NCI-H69 (cell line): ENCODE data around the gene PRDM15.

ENCODE experiments used
- DNase-seq: peaks from one replicate; lab custom pipeline; 2025; lab: John Stamatoyannopoulos, UW

Gene PRDM15, protein sequence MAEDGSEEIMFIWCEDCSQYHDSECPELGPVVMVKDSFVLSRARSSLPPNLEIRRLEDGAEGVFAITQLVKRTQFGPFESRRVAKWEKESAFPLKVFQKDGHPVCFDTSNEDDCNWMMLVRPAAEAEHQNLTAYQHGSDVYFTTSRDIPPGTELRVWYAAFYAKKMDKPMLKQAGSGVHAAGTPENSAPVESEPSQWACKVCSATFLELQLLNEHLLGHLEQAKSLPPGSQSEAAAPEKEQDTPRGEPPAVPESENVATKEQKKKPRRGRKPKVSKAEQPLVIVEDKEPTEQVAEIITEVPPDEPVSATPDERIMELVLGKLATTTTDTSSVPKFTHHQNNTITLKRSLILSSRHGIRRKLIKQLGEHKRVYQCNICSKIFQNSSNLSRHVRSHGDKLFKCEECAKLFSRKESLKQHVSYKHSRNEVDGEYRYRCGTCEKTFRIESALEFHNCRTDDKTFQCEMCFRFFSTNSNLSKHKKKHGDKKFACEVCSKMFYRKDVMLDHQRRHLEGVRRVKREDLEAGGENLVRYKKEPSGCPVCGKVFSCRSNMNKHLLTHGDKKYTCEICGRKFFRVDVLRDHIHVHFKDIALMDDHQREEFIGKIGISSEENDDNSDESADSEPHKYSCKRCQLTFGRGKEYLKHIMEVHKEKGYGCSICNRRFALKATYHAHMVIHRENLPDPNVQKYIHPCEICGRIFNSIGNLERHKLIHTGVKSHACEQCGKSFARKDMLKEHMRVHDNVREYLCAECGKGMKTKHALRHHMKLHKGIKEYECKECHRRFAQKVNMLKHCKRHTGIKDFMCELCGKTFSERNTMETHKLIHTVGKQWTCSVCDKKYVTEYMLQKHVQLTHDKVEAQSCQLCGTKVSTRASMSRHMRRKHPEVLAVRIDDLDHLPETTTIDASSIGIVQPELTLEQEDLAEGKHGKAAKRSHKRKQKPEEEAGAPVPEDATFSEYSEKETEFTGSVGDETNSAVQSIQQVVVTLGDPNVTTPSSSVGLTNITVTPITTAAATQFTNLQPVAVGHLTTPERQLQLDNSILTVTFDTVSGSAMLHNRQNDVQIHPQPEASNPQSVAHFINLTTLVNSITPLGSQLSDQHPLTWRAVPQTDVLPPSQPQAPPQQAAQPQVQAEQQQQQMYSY

DNA sequence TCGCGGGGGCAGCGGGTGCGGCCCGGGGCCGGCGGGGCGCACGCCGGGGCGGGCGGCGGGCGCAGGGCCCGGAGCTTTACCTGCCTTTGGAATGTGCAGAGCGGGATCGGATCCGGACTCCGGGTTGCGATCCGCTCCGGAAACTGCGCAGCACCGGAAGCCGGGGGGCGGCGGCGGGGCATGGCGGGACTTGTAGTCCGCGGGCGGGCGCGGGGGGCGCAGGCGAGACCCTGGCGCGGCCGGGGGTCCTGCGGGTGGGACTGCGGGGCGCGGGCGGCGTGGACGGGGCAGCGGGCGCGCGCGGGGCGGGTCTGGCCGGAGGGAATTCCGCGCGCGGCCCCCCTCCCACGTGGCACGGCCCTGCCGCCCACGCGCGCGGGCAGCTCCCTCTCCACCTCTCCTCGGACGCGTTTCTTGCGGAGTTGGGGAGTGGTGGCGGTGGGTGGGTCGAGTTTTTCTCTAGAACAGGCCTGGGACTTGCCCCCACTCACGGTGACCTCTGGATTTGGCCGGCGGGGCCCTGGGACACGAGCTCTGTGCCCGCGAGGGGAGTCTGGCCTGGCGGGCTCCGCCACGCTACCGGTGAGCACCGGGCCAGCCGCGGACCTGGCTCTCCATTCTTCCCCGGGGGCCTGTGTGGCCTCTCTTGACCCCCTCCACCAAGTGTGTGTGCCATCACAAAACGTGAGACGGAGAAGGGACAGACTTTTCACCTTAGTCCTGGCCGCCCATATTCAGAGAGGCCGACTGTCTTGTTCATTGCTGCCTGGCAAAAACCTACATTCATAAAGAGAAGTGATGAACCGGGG is at the start of gene PRDM15:
Gene PRDM15 (minus strand): TSS at position 155 of the 809 bp plus-strand sequence. CDS start 18,981 bp downstream, outside the sequence.
- peak; percentile 94 for DNase-seq

DNA sequence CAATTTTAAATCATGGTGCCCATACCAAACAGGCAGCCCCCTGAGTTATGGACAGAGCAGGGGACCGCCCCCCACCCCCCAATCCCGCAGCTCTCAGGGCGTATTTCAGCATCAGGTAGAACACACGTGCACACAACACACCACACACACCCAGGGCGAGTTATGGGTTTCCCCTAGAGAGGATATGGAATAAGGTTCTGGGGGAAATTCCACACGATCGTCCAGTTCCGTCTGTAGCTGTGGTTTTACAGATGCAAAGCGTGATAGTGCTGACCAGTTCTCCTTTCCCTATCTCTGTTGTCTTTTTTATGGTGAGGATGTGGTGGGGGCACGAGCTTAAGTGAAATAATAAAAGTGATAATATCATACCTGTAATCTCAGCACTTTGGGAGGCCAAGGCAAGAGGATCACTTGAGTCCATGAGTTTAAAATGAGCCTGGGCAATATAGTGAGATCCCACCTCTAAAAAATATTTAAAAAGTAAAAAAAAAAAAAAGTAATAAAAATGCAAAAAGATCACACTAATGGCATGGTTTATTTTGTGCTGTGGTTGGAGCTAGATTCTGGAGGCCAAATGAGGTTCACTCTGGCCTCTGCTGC is 49.6 kb upstream of the PRDM15 start:
- DNase-seq, result no peak

DNA sequence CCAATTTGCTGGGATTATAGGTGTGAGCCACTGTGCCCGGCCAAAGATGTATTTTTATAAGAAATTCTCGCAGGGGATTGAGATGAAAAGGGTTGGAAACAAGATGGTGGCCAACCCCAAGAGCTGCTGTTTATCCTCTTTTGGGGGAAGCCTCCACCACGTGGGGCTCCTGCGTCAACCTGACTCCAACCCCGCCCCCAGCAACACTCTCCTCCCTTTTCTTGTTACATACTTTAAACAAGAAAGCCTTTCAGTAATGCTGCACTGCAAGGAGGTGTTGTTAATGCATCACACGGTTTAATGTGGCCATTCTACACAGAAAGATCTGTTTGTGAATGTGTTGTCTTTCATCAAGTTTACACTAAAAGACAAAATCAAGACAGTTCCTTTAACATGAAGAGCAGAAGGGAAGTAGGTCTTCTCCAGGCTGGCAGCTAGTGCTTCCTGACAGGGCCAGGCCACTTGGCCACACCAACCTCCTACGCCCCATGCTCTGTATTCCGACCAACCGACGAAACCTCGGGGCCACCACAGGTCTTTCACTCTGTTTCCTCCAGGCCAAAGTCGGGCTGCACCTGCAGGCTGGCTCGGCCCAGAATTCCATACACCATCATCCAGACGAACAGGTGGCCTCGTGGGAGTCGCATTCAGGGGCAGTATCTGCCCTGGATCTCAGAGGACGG is 48.7 kb upstream of the PRDM15 start:
- DNase-seq, result no peak

DNA sequence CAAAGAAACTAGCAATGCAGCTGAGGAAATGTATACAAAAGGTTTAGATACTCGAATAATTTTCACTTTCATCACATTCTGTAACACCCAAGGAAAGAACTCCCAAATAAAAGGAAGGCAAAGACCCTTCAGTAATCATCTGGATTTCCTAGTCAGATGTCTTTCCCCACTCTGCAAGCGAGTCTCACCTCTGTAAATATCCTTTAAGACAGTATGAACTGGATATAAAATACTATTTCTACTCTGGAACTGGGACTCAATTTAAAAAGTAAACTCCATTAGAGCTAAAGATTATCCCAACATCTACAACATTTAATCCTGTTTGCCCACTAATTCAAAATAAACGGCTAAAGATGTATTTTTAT is 47.6 kb upstream of the PRDM15 start:
- no peak for DNase-seq

DNA sequence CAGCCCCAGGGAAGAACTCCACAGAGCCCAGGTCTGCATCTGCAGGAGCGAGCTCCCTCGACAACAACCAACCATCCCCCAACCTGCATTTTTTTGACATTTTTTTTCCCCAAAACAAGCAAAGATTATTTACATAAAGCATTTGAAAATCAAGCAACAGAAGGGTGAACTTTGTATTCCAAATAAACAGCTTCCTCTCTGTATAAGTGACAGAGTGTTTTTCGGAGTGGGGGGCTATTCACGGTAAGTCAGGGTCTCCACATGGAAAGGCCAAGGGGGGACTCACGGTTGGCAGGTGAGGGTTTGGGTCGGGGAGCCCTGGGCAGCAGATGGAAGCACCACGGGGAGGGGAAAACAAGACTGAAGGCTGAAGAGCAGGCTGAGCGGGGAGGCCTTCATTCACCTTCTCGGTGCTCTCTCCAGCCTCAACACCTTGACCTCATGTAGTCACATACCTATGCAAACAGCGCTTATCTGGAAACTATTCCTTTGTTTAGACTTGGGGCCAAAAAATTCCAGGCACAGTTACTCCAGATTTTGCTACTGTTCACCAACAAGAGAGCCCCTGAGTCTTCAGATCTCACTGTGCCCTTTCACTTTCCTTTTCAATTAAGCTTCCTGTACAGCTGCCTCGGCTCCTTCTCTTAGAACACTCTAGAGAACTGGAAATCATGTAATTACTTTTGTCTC is 47.1 kb upstream of the PRDM15 start:
- peak; percentile 12 for DNase-seq

DNA sequence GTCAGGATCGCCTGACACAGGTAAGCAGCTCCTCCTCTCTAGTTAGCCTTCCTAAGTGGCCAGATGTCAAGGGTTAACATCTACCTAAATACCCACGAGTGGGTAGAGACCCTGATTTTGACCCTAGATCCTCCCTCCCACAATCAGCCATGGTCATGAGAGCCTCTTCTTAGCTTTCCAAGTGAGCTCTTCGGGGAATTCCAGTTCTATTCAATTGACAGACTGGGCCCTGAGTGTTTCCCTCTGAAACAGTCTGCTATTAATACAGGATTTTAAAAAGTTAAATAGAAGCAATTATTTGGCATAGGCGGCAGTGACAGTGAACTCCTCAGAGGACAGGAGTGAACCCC is 46.6 kb upstream of the PRDM15 start:
- no peak for DNase-seq

DNA sequence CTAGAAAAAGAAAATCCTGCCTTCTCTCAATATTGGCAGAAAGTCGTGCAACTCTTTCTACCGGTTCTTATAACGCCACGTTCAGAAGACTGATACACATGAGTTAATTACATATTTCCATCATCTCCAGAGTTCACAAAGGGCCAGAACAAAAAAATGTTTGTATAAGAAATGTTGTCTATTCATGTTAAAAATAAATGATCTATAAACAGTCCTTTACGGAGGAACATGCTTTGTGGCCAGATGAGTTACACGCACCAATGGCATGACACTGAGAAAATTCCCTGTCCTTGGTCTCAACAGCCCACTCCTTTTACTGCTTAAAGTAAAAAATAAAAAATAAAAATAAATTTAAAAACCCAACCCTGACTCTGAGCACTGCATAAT is 45.2 kb upstream of the PRDM15 start:
- no peak for DNase-seq

DNA sequence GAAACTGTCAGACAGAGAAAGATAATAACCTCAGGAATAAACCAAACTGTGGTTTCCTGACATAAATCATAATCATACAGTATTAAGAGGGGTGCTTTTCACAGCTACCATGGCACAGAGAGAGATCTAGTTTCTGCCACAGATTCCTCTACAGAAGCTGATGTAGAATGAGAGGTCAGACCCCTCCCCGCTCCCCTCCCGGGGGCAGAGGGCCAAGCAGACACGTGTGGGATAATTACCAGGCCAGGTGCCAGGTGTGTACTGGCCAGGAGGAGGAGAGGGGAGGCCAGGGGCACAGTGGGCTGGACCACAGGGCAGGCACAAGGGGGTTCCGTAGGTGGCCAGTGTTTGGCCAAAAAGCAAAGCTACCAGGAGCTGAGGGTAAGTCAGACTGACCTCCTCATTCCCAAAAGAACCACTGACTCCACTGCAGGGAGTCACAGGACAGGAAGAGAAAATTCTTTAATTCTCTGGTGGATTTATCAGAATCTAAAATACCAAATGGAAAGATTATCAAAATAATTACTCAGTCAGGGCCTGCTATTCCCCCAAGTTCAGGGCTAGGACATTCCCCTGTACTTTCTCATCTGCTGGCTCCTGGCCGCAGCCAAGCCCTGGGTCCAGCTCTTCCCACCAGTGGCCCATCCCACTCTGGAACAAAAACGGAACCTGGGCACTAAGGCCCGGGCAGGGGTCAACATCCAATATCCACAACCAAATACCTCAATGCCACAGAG is 44.7 kb upstream of the PRDM15 start:
- peak; percentile 35 for DNase-seq

DNA sequence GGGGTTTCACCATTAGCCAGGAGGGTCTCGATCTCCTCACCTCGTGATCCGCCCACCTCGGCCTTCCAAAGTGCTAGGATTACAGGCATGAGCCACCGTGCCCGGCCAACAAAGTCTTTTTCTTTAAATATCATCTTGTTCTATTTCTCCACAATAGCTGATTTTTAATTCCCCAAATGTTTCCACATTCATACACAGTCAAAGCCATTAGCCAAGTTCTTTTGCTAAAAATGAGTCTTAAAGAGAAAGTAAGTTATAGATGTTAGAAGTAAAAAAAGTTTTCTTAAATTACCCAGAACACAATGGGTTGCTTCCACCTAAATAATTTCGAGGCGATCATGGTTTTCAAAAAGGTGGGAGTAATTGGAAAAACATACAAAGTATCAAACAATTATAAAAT is 44.0 kb upstream of the PRDM15 start:
- DNase-seq, result no peak

DNA sequence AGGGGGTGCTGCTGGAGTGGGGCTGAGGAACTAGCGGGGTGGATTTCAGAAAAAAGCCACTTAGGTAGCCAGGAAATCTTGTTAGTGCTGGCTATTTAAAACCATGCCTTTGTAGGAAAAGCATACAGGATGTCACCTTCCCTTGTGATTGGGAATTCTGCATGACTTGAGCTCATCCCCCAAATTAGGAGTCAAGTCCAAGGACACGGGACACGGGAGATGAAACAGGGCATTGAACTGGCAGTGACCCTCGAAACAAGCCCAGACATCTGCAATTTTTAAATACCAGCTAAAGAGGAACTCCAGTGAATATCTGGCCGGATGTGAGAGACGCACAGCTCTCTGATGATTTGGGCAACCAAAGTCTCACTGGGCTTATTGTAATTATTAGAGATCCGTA is 41.9 kb upstream of the PRDM15 start:
- DNase-seq, result no peak

DNA sequence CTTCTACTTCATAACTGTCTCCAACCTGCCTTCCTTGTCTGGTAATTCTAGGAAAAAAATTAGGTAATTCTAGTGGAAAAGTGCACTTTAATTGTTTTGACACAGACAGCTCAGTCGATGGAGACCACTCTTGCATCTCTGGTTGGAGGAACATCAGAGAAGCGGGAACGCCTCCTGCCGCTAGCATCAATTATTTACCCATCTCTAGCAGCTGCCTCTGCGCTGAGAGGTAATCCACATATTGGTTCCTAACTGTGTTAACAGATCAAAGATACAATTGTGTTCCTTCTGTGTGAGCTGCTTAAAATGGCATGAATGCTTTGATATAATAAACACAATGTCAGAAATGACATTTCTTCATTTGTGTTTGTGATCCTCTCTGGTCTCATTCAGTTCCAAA is 41.3 kb upstream of the PRDM15 start:
- DNase-seq, result no peak

DNA sequence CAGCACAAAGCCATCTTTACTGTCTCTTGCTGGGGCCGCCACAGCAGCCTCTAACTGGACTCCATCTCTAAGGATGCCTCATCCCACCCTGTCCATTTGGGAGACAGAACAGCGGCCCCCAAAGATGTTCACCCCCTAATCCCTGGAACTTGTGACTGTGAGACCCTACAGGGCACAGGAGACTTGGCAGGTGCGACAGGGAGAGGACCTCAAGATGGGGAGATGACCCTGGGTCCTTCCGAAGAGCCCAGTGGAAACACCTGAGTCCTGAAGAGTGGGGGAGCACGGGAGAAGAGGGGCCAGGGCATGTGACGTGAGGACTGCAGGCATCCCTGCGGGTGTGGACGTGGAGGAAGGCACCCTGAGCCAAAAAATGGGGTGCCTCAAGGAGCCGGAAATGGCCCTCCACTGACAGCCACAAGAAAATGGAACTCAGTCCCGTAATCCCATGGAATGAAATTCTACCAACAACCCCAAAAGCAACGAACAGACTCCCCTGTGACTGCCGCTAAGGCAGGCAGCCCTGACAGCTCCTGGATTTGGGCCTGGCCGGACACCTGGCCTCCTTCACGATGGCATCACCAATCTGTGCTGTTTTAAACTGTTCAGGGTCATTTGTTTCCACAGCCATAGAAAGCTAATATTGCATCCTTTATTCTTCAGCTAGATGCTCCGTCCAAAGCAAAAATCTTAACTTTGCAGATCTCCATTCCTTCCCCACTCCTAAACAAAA is 40.7 kb upstream of the PRDM15 start:
- DNase-seq, result no peak

DNA sequence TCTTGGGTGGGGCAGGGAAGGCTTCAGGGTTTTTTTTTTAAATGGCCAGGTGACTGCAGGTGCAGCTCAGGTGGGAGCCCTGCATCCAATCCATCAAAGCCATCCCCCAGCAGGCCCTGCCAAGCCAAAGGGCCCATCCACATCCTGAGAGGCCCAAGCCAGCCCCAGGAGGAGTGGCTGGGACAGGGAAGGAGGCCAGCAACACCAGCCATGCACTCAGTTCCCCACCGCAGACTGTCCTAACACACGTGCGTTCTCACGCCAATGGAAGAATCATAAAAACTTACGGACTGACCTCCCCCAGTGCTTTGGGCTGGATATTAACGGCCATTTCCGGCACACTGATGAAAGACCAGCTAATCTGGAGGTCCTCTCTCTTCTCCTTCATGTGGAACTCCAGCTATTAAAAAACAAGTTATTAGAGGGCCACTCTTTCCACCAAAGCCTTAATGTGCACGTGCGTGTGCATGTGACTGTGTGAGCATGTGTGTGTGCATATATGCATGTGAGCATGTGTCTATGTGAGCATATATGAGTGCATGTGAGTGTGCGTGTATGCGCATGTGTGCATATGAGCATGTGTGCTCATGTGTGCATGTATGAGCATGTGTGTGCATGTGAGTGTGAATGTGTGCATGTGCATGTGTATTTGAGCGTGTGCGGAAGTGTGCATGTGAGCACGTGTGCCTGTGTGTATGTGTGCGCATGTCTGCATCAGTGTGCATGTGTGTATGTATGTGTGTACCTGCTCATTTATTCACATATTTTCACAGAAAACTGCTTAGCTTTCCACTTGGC is 39.6 kb upstream of the PRDM15 start:
- DNase-seq, result no peak

DNA sequence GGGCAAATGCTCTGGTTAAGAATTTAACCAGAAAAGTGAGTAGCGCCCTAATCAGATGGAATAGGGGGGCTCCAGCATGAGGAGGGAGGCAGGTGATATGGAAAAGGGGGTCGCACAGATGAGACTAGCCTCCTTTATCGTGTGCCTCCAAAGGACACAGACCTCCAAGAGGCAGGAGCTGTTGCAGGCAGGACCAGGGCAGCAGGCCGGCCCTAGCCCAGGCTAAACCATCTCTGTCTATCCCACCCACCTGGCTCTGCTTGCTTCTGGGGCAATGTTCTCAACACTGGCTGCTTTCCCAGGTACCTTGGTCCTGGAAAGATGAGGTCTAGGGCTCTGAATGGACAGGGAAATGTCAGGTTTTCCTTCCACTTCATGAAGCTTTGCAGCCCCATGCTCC is 38.4 kb upstream of the PRDM15 start:
- no peak for DNase-seq

DNA sequence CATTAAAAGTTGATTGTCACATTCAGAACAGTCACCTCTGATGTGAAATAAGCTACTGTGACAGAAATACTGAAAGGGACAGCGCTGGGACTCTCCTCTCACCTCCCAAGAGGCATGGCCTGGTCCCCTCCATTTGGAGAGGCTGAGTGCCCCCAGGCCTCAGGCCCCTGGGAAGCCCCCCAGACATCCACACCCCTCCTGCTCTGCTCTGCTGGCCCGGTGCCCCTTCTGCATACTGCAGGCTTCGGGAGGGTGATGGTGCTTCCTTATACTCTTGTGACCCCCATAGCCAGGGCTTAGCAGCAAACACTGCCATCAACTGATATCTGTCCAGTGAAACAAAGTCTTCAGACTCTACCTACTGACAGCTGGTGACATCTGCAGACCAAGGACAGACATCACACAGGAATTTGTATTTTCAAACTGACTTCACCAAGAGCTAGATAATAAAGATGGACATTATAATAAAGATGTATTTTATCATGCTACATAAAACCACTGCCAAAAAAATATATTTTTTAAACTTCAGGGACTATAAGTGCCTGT is 37.8 kb upstream of the PRDM15 start:
- DNase-seq, result no peak

DNA sequence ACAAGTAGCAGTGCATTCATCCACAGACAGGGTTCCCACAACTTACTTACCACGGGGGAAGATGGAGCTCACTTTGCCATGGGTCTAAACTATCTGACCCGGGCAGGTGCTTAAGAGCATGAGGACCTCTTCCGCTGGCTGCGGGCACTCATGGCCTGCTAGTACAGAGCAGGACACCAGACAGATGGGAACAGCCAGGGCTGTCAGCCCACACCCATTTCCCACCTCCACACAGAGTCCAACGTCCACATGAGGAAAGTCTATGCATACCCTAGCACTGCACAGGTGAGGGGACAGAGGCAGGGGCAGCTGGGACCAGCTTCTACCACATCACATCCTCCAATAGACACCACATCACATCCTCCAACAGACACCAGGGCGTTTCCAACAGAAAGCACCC is 35.8 kb upstream of the PRDM15 start:
- DNase-seq, result no peak

DNA sequence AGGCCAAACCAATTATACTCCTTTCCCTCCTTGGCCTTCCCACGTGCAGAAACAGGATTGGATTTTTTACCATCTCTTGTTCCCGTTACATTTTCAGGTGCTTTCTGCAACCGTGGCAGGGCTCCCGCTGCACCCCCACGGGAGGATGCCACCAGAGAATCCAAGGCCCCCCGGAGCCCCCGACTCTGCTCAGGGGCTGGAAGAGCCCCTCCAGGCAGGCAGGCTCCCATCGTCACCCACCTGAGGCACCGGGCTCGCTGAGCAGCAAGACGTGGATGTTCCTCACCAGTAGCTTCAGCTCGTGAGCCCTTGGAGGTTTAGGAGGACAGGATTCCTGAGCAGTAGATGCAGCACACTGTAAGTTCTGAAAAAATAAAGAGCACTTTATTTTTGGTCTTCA is 35.2 kb upstream of the PRDM15 start:
- no peak for DNase-seq

DNA sequence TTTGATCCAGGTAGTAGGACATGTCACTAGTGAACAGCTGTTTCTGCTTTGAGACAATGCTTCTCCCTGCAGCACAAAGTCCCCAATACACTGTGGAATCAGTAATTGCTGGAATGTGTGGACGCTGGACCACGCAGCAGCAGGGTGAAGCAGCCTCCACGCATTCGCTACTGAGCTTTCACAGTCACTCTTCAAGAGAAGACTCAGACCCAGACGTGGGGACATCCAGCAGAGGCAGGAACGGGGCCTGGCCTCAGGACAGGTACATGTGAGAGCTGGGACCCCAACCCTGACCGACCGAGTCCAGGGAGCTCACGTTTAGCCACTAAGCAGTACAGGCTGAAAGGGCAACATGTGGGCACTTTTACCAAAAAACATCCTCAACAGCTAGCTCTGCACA is 34.1 kb upstream of the PRDM15 start:
- DNase-seq, result no peak
